ENCODE data around the gene PXN.
A peak's percentile ranks its signal among the peaks of the same experiment; 100 is the strongest.

Gene PXN

DNA sequence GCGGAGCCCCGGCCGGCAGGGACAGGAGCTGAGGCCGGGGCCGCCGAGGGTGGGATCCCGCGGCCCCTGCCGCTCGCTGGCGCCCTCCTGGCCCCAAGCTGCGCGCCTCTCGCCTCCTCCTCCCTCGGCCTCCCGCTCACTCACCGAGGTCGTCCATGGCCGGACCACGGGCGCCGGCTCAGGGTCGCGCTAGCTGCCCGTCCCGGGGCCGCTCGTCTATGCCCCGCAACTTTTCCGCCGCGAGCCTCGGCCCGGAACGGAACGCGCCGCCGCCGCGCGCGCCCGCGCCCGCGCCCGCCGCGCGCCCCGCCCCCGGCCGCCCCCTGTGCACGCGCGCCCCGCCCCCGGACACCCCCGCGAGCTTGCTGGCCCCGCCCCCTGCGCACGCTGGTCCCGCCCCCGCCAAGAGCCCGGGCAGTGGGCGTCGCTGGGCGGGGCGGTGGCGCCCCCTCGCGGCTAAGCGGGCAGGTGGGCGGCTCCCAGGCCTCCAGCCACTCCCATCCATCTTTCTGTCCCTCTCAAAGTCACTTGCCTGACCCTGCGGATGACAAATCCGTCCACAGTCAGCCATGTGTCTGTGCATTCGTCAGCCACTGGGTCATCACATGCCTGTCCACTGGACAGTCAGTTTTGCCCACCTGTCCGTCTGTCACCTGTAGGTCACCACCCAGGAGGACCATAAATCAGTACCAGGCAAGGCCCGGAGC is at the start of gene PXN:
TSS of gene PXN (minus strand) at position 258 of the 707 bp plus-strand sequence. CDS start at position 157, 101 bp downstream.
- no peak for DNase-seq (ENCODE audit: low read depth)

DNA sequence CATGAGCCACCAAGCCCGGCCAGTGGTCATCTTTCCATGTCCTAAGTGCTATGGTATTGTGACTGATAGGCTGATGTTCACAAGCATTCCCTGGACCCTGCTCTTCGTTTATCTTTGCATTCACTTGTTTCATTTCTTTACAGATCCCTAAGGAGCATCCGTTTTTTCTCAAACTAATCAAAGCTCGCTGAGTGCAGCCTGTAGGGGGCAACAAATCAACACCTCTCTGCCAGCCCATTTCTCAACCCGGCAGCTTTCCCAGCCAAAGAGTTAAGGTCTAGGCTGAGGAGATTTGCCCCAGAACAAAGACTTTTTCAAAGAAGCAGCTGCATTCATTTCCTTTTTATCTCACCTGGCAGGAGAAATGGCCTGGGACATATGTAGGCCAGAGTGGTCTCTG is 48.7 kb upstream of the PXN start:
- no peak for DNase-seq (ENCODE audit: low read depth)

DNA sequence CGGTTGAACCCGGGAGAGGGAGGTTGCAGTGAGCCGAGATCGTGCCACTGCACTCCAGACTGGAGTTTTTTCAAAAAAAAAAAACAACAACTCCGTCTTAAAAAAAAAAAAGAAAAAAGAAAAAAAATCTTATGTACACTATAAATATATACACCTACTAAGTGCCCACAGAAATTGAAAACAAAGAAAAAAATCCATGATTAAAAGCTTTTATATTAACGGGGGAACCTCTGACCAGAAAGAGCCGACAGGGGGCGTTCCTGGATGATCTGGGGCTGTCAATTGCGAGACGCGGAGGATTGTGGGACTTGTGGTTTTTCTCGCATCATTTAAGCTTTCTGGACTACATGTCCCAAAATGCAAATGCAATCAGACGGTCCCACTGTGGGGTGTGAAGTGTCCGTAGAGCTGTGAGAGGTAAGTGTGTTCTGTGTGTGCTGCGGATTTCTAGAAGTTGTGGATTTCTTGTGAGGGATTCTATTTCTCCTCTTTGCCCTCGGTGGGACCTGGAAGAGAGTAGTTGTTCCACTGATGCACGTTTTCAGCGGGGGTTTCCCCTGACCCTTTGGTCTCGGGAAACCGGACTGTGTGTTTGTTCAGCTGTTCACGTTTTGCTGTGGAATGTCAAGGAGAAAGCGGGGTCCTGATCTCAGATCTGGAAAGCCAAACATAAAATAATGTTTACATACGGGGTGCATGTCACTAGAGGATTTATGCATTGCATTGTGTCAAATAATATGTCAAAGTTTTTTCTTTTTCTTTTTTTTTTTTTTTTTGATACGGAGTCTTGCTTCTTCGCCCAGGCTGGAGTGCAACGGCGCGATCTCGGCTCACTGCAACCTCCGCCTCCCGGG is 36.7 kb upstream of the PXN start, which contains the start of gene SIRT4:
TSS of gene SIRT4 (plus strand) at position 360 of the 854 bp plus-strand sequence. CDS start 1,241 bp downstream, outside the sequence.
- peak; percentile 81 for DNase-seq (ENCODE audit: low read depth)

DNA sequence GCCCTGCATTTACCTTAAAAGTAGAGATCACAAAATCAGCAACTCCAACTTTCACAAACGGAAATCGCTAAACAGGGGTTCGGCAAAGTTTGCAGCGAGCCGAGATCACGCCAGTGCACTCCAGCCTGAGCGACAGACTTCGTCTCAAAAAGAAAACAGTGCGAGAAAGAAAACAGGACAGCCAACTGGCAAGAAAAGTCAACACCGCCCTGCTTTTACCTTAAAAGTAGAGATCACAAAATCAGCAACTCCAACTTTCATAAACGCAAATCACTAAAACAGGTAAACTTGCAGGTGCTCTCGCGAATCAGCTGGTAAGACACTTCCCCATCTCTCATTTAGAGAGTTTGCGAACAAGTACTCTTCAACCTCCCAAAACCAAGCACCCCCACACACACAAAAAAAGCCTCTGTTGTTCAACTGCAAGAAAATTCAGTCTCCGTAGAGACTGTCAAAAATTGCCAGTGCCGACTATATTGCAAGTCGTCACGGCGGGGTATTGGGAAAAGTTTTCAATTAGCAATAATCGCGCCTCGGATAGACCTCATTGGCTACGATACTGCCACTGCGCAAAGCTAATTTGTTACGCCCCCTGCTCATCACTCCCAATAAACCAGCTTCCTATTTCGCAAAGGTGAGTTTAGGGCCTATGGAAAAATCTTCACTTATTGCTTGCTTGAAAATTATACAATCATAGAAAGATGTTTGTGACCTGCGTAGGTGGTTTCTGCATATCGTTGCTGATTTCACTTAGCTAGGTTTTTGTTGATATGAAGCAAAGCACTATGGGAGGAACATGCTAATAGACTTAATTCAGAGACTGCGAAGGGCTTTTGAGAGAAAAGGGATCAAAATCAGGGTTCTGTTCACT is 27.4 kb upstream of the PXN start, which contains the start of gene RNU4-1:
TSS of gene RNU4-1 (minus strand) at position 577 of the 871 bp plus-strand sequence.
- DNase-seq (ENCODE audit: low read depth), result peak; percentile 78

DNA sequence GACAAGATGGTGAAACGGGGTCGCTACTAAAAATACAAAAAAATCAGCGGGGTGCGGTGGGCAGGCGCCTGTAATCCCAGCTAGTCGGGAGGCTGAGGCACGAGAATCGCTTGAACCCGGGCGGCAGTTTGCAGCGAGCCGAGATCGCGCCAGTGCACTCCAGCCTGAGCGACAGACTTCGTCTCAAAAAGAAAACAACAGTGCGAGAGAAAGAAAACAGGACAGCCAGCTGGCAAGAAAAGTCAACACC is 26.8 kb upstream of the PXN start:
- DNase-seq (ENCODE audit: low read depth), result no peak

DNA sequence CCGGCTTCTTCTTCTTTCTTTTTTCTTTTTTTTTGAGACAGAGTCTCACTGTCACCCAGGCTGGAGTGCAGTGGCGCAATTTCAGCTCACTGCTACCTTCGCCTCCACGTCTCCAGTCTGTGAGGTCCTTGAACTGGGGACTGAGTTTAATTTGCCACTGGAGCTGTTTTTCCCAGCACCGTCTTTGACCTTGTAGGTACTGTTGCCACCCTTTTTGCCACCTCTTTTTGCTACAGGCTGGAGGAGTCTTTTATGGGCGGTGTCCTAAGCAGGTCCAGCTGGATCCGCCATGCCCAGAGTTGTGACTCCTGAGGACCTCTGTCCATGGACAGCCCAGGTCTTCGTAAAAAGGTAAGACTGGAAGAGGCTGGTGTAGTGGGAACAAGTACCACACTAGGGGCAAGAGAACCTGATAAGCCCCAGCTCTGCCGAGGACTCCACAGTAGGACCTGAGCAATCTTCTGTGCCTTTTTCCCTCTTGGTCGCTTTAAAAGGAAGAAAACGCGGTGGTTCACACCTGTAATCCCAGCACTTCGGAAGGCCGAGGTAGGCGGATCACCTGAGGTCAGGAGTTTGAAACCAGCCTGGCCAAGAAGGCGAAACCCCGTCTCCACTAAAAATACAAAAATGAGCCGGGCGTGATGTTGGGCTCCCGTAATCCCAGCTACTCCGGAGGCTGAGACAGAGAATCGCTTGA is 25.2 kb upstream of the PXN start:
- DNase-seq (ENCODE audit: low read depth), result no peak

DNA sequence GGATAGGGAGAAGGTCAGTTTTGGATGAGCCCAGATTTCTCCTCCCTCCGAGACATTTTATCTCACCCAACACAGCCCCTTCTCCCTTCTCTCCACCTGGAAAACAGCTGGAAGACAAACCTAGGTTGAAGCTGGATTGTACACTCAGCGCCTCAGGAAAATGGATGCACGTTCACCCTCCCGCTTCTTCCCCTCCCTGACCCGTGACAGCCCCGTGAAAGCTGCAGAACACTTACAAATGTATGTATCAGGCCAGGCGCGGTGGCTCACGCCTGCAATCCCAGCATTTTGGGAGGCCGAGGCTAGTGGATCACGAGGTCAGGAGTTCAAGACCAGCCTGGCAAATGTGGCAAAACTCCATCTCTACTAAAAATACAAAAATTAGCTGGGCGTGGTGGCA is 22.0 kb upstream of the PXN start:
- DNase-seq (ENCODE audit: low read depth), result no peak

DNA sequence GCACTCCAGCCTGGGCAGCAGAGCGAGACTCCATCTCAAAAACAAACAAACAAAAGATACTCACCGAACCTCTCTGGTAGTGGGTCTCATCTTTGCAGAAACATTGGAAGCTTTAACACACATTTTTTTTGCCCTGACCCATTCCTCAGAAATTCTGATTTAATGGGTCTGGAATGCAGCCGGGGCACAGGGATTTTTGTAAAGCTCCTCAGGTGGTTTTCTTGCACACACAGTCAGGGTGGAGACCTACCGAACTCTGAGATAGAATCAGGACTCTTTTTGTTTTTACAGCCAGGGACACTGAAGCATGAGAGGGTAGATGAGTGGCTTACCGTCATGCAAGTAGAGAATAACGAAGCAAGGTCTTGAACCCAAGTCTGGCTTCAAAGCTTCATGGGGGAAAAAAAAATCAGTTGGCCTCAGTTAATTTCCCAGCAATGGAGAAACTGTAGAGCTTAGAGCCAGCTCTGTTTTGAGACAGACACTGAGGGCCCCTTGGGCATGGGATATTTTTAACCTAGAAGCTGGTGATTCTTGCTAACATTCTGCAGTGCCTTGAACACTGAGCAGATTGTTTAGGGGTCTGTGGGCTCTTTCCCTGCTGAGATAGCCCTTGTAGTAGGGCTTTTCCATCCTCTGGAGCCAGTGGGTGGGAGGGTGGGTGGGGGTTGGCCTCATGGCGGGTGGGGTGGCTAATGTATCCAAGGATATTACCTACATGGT is 21.4 kb upstream of the PXN start:
- no peak for DNase-seq (ENCODE audit: low read depth)

DNA sequence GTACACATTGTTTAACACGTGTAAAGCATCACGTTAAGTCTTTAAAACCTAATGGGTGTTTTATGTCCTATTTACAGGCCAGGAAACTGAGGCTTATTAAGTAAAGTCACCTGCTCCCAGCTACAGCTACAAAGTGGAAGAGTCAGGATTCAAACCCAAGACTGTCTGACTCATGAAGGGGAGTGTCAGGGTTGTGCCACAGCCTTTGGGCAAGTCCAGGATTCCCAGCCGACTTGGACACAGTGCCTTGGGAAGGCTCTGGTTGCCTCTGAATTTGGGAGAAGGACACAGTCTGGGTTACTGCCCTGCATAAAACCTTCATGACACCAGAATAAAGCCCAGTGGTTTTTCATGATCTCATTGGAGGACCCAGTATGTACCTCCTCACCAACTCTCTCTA is 18.9 kb upstream of the PXN start:
- no peak for DNase-seq (ENCODE audit: low read depth)

DNA sequence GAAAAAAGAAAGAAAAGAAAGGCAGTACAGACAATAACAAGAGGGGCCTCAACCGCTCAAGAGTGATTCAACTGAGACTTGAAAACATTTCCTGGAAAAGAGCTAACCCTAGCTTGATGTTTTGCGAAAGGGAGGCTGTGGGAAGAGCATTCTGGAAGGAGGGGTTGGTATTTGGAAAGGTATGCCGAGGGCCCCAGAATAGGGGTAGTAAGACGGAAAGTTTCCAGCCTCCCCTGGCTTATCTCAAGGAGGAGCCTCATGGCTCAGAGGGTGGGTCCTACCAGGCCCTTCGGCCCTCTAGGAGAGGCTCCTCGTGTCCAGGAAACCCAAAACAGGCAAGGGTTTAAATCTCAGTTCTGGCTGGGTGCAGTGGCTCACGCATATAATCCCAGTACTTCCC is 17.8 kb upstream of the PXN start:
- DNase-seq (ENCODE audit: low read depth), result no peak

DNA sequence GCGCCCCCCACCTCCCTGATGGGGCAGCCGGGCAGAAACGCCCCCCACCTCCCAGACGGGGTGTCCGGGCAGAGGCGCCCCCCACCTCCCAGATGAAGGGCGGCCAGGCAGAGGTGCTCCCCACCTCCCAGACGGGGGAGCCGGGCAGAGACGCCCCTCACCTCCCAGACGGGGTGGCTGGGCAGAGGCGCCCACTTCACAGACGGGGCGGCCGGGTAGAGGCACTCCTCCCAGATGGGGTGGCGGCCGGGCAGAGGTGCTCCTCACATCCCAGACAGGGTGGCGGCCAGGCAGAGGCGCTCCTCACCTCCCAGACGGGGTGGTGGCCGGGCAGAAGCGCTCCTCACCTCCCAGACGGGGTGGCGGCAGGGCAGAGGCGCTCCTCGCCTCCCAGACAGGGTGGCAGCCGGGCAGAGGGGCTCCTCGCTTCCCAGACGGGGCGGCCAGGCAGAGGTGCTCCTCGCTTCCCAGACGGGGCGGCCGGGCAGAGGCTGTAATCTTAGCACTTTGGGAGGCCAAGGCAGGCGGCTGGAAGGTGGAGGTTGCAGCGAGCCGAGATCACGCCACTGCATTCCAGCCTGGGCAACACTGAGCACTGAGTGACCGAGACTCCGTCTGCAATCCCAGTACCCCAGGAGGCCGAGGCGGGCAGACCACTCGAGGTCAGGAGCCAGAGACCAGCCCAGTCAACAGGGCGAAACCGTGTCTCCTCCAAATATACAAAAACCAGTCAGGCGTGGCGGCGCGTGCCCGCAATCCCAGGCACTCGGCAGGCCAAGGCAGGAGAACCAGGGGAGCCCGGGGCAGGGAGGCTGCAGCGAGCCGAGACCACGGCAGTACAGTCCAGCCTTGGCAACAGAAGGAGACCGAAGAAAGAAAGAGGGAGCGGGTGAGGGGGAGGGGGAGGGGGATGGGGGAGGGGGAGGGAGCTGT is 12.9 kb upstream of the PXN start:
- DNase-seq (ENCODE audit: low read depth), result no peak

DNA sequence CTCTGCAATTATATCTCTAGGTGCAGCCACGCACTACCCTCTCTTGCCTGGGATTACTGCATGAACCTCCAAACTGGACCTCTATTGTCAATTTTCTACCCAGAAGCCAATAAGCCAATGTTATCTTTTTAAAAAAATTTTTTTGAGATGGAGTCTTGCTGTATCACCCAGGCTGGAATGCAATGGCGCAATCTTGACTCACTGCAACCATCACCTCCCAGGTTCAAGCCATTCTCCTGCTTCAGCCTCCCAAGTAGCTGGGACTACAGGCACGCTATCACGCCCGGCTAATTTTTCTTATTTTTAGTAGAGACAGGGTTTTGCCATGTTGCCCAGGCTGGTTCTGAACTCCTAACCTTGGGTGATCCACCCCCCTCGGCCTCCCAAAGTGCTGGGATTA is 11.2 kb upstream of the PXN start:
- DNase-seq (ENCODE audit: low read depth), result no peak

DNA sequence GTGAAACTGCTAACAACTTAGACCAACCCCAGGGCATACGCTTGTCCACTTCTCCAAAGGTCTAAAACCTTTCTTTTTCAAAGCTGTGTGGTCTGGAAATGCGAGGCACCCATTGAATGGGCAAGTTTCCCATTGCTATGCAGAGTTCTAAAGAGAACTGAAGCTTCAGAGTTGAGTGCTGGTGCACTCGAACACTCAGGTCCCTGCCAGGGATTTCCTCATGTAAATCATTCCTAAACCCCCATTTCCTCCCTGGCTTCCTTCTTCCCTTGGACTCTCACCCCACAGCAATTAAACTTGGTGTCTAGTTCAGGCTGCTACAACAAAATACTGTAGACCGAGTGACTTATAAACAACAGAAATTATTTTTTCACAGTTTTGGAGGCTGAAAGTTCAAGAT is 2.2 kb upstream of the PXN start:
- DNase-seq (ENCODE audit: low read depth), result no peak

DNA sequence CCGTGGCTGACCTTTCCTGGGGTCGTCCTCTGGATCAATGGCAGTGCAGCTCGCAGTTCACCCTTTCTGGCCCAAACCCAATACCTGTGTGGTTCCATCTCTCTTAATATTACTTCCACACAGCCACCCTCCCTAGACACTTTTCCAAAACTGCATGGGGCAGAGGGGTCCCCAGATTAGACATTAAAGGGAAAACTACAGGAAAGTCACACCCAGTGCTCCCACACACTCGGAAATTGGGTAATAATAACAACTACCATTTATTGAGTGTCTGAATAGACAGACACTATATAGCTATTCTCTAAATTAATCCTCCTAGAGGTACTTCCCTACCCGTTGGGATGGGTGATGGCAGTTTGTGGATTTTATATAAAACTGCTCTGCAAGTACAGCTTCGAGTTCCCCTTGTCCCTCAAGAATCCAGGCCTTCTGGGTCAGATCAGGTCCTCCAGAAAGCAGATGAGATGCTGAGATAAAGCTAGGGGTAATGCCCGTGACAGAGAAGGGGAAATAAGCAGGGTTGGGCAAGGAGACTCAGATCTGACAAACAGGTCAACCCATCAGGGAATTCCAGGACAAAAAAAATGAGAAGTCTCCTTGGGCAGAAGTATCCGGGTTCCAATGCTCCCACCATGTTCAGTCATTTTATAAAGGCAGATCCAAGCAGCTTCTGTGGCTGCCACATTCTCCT is 795 bp upstream of the PXN start:
- DNase-seq (ENCODE audit: low read depth), result no peak

DNA sequence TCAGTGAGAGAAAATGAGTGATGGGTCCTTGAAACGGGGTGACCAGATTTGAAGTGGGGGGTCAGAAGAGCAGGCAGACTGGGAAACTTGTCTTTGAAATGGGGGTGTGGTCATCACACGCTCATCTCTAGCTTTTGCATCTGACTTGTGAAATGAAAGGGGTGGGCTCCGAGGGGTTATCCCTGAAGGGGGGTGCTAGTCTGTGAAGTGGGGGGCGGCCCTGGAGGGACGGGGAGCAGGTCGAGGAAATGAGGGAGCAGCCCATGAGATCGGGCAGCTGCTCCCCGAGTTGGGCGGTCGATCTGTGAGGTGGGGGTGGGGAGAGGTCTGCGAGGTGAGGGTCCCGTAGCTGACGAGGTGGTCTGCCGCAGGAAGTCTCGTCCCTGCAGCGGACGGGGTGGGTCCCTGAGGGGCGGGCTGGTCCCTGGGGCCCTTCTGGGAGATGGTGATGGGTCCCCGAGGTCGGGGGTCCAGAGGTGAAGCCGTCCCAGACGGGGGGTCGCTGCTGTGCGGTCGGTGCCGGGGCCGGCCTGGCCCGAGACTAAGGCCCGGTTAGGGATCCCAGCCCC is 542 bp downstream of the PXN start:
- no peak for DNase-seq (ENCODE audit: low read depth)

DNA sequence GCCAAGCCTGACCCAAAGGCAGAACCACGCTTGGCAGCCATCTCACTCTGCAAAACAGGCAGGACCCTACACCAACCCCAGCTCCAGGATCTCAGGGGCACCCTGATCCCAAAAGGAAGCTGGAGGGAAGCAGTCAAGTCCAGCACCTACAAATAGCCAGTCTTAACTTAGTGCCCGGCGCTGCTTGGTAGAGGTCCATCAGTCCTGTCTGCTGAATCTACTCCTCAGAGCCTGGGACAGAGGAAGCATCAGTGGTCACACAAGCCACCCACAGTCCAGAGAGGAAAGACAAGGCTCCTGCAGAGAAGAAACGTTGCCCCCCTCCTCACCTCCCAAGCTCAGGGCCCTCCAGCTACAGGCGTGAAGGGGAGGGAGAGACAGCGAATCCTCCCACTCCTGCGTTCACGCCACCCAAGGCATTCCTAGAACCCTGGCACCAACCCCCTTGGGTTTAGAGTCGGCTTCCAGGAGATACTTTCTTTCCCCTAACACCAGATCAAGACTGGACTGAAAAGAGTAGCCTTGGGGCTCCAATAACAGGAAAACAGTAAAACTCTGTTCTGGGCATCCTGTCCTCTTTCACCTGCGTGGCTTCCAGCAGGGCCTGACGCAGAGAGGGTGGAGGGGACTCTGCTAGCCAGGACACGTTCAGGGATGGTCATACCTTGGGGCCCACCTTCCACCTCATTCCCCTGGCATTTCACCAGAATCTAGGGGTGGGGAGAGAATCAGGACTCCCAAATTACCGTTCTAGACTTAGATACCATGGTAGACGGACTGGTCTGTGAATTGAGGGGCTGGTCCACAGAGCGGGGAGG is 1.2 kb downstream of the PXN start:
- no peak for DNase-seq (ENCODE audit: low read depth)

DNA sequence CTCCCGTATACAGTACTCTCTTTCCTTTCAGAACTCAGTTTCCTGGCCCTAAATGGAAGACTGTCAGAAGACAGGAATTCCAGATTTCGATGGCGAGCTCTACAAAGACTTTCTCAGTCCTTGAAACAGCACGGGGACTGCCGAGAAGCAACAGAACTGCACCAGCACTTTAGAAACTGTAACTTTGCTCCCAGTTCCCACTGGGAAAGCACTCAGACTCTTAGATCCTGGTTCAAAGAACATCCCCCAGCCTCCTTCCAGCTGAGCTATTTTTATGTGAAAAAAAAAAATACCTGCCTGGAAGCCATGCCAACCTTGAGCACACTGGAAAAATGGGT is 1.8 kb downstream of the PXN start:
- DNase-seq (ENCODE audit: low read depth), result no peak

Measured in GM04503 (cell line).